ENCODE measurements around the gene BAIAP2L2.
A peak's percentile ranks its signal among the peaks of the same experiment; 100 is the strongest.

The BAIAP2L2 gene

DNA sequence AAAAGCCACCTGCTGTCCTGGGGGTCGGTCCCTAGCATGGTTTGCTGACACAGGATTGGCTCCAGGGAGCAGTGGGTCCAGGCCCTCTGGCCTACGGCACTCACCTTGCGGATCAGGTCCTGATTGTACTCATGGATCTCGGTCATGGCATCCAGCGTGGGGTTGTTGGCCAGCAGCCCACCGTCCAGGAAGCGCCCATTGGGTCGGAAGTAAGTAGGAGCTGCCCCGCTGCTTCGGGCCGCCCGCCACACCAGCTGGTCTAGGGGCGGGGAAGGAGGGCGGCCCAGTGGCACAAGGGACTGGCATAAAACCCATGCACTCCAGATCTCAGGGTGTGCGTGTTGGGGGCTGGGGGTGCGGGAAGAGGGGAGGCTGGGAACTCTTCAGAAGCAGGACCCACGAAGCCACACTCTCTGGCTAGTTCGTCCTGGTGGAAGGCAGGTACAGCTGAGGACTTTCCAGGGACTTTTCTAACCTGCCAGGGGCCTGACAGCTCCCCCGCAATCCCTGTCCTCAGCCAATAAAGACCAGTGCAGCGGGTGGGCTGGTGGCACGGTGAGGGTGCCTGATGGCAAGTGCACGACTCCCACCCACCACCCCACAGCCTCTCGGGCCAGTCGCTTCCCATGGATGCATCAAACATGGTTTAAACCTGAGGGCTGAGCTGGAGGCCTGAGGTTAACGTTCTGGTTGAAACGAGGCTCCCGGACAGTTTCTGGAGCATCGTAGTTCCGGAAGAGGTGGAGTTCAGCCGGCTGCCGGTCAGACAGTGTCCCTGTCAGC, 5.1 kb upstream of the BAIAP2L2 start:
- TF ChIP-seq, protein P1, sequence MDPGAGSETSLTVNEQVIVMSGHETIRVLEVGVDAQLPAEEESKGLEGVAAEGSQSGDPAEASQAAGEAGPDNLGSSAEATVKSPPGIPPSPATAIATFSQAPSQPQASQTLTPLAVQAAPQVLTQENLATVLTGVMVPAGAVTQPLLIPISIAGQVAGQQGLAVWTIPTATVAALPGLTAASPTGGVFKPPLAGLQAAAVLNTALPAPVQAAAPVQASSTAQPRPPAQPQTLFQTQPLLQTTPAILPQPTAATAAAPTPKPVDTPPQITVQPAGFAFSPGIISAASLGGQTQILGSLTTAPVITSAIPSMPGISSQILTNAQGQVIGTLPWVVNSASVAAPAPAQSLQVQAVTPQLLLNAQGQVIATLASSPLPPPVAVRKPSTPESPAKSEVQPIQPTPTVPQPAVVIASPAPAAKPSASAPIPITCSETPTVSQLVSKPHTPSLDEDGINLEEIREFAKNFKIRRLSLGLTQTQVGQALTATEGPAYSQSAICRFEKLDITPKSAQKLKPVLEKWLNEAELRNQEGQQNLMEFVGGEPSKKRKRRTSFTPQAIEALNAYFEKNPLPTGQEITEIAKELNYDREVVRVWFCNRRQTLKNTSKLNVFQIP (CRISPR knock-in tag; IDR thresholded peaks at IDR 0.05; ENCODE audit: borderline replicate concordance, low read depth), result no peak
- TF ChIP-seq CSDC2 (CRISPR knock-in tag; IDR thresholded peaks at IDR 0.05), result no peak
- no peak for TF ChIP-seq ZFP30 (CRISPR knock-in tag; IDR thresholded peaks at IDR 0.05)
- TF ChIP-seq OSR1 (CRISPR knock-in tag; IDR thresholded peaks at IDR 0.05), result no peak
- TF ChIP-seq, protein P2, sequence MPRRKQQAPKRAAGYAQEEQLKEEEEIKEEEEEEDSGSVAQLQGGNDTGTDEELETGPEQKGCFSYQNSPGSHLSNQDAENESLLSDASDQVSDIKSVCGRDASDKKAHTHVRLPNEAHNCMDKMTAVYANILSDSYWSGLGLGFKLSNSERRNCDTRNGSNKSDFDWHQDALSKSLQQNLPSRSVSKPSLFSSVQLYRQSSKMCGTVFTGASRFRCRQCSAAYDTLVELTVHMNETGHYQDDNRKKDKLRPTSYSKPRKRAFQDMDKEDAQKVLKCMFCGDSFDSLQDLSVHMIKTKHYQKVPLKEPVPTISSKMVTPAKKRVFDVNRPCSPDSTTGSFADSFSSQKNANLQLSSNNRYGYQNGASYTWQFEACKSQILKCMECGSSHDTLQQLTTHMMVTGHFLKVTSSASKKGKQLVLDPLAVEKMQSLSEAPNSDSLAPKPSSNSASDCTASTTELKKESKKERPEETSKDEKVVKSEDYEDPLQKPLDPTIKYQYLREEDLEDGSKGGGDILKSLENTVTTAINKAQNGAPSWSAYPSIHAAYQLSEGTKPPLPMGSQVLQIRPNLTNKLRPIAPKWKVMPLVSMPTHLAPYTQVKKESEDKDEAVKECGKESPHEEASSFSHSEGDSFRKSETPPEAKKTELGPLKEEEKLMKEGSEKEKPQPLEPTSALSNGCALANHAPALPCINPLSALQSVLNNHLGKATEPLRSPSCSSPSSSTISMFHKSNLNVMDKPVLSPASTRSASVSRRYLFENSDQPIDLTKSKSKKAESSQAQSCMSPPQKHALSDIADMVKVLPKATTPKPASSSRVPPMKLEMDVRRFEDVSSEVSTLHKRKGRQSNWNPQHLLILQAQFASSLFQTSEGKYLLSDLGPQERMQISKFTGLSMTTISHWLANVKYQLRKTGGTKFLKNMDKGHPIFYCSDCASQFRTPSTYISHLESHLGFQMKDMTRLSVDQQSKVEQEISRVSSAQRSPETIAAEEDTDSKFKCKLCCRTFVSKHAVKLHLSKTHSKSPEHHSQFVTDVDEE (CRISPR knock-in tag; IDR thresholded peaks at IDR 0.05), result no peak
- TF ChIP-seq ISL1 (CRISPR knock-in tag; IDR thresholded peaks at IDR 0.05), result no peak
- TF ChIP-seq TOX (CRISPR knock-in tag; IDR thresholded peaks at IDR 0.05; ENCODE audit: borderline replicate concordance), result no peak
- no peak for TF ChIP-seq ZNF8 (CRISPR knock-in tag; IDR thresholded peaks at IDR 0.05)
- ATAC-seq, result no peak

DNA sequence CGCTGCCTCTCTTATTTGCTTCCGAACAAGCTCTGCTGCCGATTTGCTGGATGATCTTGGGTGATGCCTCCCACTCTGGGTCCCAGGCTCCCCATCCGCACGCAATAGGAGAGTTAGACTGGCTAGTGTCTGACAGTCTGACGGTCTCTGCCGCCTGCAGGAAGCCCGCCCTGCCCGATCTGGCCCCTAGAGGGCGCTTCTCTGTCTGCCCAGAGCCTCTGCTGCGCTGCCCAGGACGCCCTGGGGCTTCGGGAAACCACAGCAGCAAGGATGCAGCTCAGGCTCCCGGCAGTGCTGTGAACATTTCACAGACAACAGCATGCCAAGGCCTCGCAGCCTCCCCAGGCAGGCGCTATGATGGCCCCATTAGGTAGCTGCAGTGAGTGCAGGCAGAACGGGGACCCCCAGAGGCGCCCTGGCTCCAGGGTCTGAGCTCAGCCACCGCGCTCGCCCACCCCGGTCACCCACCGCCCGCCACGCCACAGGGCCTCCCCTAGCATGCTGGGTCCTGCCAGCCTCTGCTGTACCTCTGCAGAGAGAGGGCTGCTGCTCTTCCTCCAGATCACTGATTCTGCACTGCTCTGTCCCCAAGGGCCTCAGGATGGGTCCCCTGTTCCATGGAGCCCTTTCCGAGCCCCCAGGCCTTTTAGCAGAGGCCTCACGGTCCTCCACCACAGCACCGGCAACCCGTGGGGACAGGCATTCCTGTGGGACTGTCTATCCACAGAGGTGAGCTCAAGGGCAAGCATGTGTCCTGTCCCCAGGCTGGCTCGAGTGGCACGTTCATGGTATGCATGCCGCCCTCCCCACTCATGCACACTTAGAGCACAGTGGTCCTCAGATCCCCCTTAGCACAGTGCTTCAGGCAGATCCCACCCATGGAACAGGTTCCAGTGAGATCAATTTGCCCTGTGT, 4.3 kb upstream of the BAIAP2L2 start:
- peak; percentile 99 for ATAC-seq
- TF ChIP-seq, protein P3, sequence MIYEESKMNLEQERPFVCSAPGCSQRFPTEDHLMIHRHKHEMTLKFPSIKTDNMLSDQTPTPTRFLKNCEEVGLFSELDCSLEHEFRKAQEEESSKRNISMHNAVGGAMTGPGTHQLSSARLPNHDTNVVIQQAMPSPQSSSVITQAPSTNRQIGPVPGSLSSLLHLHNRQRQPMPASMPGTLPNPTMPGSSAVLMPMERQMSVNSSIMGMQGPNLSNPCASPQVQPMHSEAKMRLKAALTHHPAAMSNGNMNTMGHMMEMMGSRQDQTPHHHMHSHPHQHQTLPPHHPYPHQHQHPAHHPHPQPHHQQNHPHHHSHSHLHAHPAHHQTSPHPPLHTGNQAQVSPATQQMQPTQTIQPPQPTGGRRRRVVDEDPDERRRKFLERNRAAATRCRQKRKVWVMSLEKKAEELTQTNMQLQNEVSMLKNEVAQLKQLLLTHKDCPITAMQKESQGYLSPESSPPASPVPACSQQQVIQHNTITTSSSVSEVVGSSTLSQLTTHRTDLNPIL (CRISPR knock-in tag; IDR thresholded peaks at IDR 0.05; ENCODE audit: low read depth), result no peak
- TF ChIP-seq ZFP3 (CRISPR knock-in tag; IDR thresholded peaks at IDR 0.05) (no peak), SNAI2 (CRISPR knock-in tag; IDR thresholded peaks at IDR 0.05) (no peak)
- TF ChIP-seq, protein P4, sequence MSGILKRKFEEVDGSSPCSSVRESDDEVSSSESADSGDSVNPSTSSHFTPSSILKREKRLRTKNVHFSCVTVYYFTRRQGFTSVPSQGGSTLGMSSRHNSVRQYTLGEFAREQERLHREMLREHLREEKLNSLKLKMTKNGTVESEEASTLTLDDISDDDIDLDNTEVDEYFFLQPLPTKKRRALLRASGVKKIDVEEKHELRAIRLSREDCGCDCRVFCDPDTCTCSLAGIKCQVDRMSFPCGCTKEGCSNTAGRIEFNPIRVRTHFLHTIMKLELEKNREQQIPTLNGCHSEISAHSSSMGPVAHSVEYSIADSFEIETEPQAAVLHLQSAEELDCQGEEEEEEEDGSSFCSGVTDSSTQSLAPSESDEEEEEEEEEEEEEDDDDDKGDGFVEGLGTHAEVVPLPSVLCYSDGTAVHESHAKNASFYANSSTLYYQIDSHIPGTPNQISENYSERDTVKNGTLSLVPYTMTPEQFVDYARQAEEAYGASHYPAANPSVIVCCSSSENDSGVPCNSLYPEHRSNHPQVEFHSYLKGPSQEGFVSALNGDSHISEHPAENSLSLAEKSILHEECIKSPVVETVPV (CRISPR knock-in tag; IDR thresholded peaks at IDR 0.05), result no peak

DNA sequence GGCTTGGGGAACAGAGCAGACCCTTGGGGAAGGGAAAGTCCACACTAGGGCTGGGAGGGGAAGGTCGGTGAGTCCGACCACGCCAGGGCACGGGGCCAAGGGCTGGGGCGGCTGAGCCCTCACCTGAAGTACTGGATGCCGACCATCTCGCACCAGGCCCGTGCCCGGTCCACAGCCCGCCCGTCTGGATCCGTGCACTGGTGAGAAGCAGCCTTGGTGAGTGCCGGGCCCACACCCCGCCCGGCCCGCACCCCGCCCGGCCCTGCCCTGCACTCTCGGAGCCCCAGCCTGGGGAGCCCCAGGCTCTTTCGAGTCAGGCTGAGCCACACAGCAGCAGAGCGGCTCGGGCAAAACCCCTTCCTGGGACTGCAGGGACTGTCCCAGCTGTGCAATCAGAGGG, 1.9 kb upstream of the BAIAP2L2 start:
- ATAC-seq, result no peak
- no peak for TF ChIP-seq ZNF8 (CRISPR knock-in tag; IDR thresholded peaks at IDR 0.05)
- no peak for TF ChIP-seq BACH2 (CRISPR knock-in tag; IDR thresholded peaks at IDR 0.05; ENCODE audit: borderline replicate concordance)
- TF ChIP-seq ZFP30 (CRISPR knock-in tag; IDR thresholded peaks at IDR 0.05), result no peak
- no peak for TF ChIP-seq TCF4 (CRISPR knock-in tag; IDR thresholded peaks at IDR 0.05; ENCODE audit: borderline replicate concordance)
- no peak for TF ChIP-seq CSDC2 (CRISPR knock-in tag; IDR thresholded peaks at IDR 0.05)
- no peak for TF ChIP-seq ISL1 (CRISPR knock-in tag; IDR thresholded peaks at IDR 0.05)
- TF ChIP-seq, protein P4 (CRISPR knock-in tag; IDR thresholded peaks at IDR 0.05), result no peak
- TF ChIP-seq ZC3H10 (CRISPR knock-in tag; IDR thresholded peaks at IDR 0.05), result no peak
- TF ChIP-seq ARNTL (CRISPR knock-in tag; IDR thresholded peaks at IDR 0.05; ENCODE audit: borderline replicate concordance, low read depth), result no peak
- TF ChIP-seq, protein P1 (CRISPR knock-in tag; IDR thresholded peaks at IDR 0.05; ENCODE audit: borderline replicate concordance, low read depth), result no peak
- TF ChIP-seq RARB (CRISPR knock-in tag; IDR thresholded peaks at IDR 0.05), result no peak

Data from SK-N-SH treated with all-trans-retinoic acid at 6 μM for 48 hours (cell line).